Measurements from ENCODE around the gene OTX2. TPM values are rescaled to one million over a fixed set of nuclear protein-coding genes. Genes with fewer than 3 reads are reported as not detected.

Gene OTX2
- total and polyA plus RNA-seq, 2 of the 13 experiments (the other 11 are each of a cell fraction or from before 2014, with no cell fraction given) = not detected

GRCh38 chr14:56811593-56812363 is 1.5 kb upstream of the OTX2 start:
- Histone ChIP-seq H3K79me2 (ENCODE audit: insufficient read depth, low read length) (no peaks in the 10 kb centered on the region), H3K4me1 (ENCODE audit: insufficient read depth, low read length) (no peaks in the 10 kb centered on the region), H3K9me3 (ENCODE audit: low read length) (no peaks in the 10 kb centered on the region), H3K36me3 (replicated peaks in 1 of 2; ENCODE audit: control insufficient read depth in 1 of 2, insufficient read depth in 2 of 2, low read length in 2 of 2) (no peaks in the 10 kb centered on the region), H3K4me2 (ENCODE audit: low read depth, low read length) (no peak overlapping the region), H3K27me3 (ENCODE audit: control insufficient read depth in 1 of 2, insufficient read depth in 2 of 2, low read length in 2 of 2) (peaks cover 7 to 44% of the 10 kb centered on the region in 2 experiments), H3K27ac (ENCODE audit: extremely low read length, insufficient read depth, low read length) (no peak overlapping the region), H4K20me1 (ENCODE audit: insufficient read depth, low read length) (no peaks in the 10 kb centered on the region), H3K4me3 (replicated peaks in 1 of 3; ENCODE audit: insufficient read depth in 1 of 3, low read depth in 2 of 3, low read length in 3 of 3) (no peak overlapping the region), H3K9ac (ENCODE audit: insufficient read depth, low read depth, low read length) (no peak overlapping the region), H2AFZ (ENCODE audit: low read length) (no peak overlapping the region)
- ChIA-PET POLR2A (no interaction called here), CTCF (ENCODE audit: low intra/inter-chr PET ratio, low total read pairs) (no interaction called here)
- intact Hi-C loops (cut with micrococcal nuclease; ENCODE audit: unreplicated experiment) (no loop called here), in situ Hi-C loops (cut with HindIII; ENCODE audit: extremely low pct_ligation_motif_present, low pct_unique_long_range_greater_than_20kb) (no loop called here)
- no peak for DNase-seq (ENCODE audit: low spot score)
- no TSS peak for BruUV-seq (replicated peaks)
- TF ChIP-seq ZNF136 (CRISPR knock-in tag; IDR thresholded peaks at IDR 0.05; ENCODE audit: low read depth) = no peak
- WGBS (ENCODE audit: low lambda C conversion rate) = 58% methylated on average over 19 of the region's 39 CpGs
- no peak for ATAC-seq
- no peak for FAIRE-seq

GRCh38 chr14:56810836-56811592 is 735 bp upstream of the OTX2 start:
- H3K4me2 ChIP-seq (ENCODE audit: low read depth, low read length) = no peak overlapping the region
- WGBS (ENCODE audit: low lambda C conversion rate) = 10% methylated on average over 31 of the region's 31 CpGs
- TF ChIP-seq MAF1 (CRISPR knock-in tag; IDR thresholded peaks at IDR 0.05; ENCODE audit: borderline replicate concordance) = no peak
- no peak for TF ChIP-seq FOXK2 (IDR thresholded peaks at IDR 0.05)
- no peak for TF ChIP-seq ZFP36L2 (CRISPR knock-in tag; IDR thresholded peaks at IDR 0.05)
- no peak for TF ChIP-seq PAXIP1 (CRISPR knock-in tag; conservative IDR thresholded peaks at IDR 0.05)
- TF ChIP-seq HDAC2 (CRISPR knock-in tag; IDR thresholded peaks at IDR 0.05) = no peak
- TF ChIP-seq DNMT3B (CRISPR knock-in tag; conservative IDR thresholded peaks at IDR 0.05) = no peak
- no peak for TF ChIP-seq YEATS4 (CRISPR knock-in tag; IDR thresholded peaks at IDR 0.05; ENCODE audit: borderline replicate concordance)
- no peak for TF ChIP-seq ZNF703 (CRISPR knock-in tag; IDR thresholded peaks at IDR 0.05; ENCODE audit: borderline replicate concordance)
- no peak for TF ChIP-seq ZNF121 (CRISPR knock-in tag; IDR thresholded peaks at IDR 0.05)
- no peak for TF ChIP-seq ZMAT5 (CRISPR knock-in tag; IDR thresholded peaks at IDR 0.05; ENCODE audit: borderline replicate concordance, low read depth)
- no peak for TF ChIP-seq THAP11 (CRISPR knock-in tag; IDR thresholded peaks at IDR 0.05)
- TF ChIP-seq ZNF784 (CRISPR knock-in tag; IDR thresholded peaks at IDR 0.05; ENCODE audit: borderline replicate concordance) = no peak

More at GRCh38 chr14:56810836-56811592, 735 bp upstream of the OTX2 start:
- DNase-seq (ENCODE audit: low spot score) (no peak), FAIRE-seq (no peak), ATAC-seq (no peak)
- H3K9ac ChIP-seq (ENCODE audit: insufficient read depth, low read depth, low read length) = no peak overlapping the region
- no peak overlapping the region for H3K4me3 ChIP-seq (replicated peaks in 1 of 3; ENCODE audit: insufficient read depth in 1 of 3, low read depth in 2 of 3, low read length in 3 of 3)
- no peaks in the 10 kb centered on the region for H3K36me3 ChIP-seq (replicated peaks in 1 of 2; ENCODE audit: control insufficient read depth in 1 of 2, insufficient read depth in 2 of 2, low read length in 2 of 2)
- no peaks in the 10 kb centered on the region for H3K79me2 ChIP-seq (ENCODE audit: insufficient read depth, low read length)
- H2AFZ ChIP-seq (ENCODE audit: low read length) = no peak overlapping the region
- no peaks in the 10 kb centered on the region for H3K4me1 ChIP-seq (ENCODE audit: insufficient read depth, low read length)
- intact Hi-C loops (cut with micrococcal nuclease; ENCODE audit: unreplicated experiment) = no loop called here
- 0 out of 2 replicates have a peak, but pooled peaks cover 4% of the 10 kb centered on the region for H4K20me1 ChIP-seq (ENCODE audit: insufficient read depth, low read length)
- H3K27me3 ChIP-seq (ENCODE audit: control insufficient read depth in 1 of 2, insufficient read depth in 2 of 2, low read length in 2 of 2) = peaks cover 7 to 47% of the 10 kb centered on the region in 2 experiments
- no TSS peak for BruUV-seq (replicated peaks)
- CTCF ChIA-PET (ENCODE audit: low intra/inter-chr PET ratio, low total read pairs) = no interaction called here
- no peak overlapping the region for H3K27ac ChIP-seq (ENCODE audit: extremely low read length, insufficient read depth, low read length)
- in situ Hi-C loops (cut with HindIII; ENCODE audit: extremely low pct_ligation_motif_present, low pct_unique_long_range_greater_than_20kb) = no loop called here
- POLR2A ChIA-PET = no interaction called here
- H3K9me3 ChIP-seq (ENCODE audit: low read length) = no peaks in the 10 kb centered on the region

Data from HepG2 (cell line).